Endothelial cell of umbilical vein (primary cell): ENCODE results near the gene SCN10A. TPM values are rescaled to one million over a fixed set of nuclear protein-coding genes. Genes with fewer than 3 reads are reported as not detected.

Experiments used
- BruUV-seq: library from RNA; stranded (reverse); fragments of 400-500 nt; replicated peaks from 2 replicates; lab custom pipeline; 2021; lab: Mats Ljungman, UMichigan
- CTCF ChIA-PET: fragments of 300-600, 350-600 bp; sonication (Branson Sonifier 250); formaldehyde crosslinking; loops from one replicate; lab custom pipeline; 2021; ENCODE audit warnings: antibody characterized with exemption, inconsistent platforms; lab: Charles Lee
- POLR2A ChIA-PET: fragments of 300-600, 350-600 bp; sonication (Branson Sonifier 250); formaldehyde crosslinking; loops from one replicate; lab custom pipeline; 2021; ENCODE audit warnings: antibody characterized with exemption, inconsistent platforms; lab: Charles Lee
- DNase-seq: peaks from one replicate; pipeline ENCODE4 v3.0.0-alpha.2; 2011; ENCODE audit warnings: low read depth, low spot score
- FAIRE-seq: peaks from 2 replicates; lab custom pipeline; 2011; peaks lifted over from hg19 to GRCh38; lab: Jason Lieb, UNC
- H2AFZ ChIP-seq: 2 replicates; pipeline ENCODE4 v1.6.0; 2012; ENCODE audit warnings: low read depth, low read length, control low read depth, inconsistent platforms
- H3K27ac ChIP-seq: 2 replicates; pipeline ENCODE4 v1.5.1; 2011; ENCODE audit warnings: low read depth, mild to moderate bottlenecking, control low read depth, low read length, moderate library complexity; ENCODE audit not compliant: insufficient read depth
- H3K27me3 ChIP-seq, 2 experiments: 2 replicates each; pipeline versions ENCODE4 v1.6.0 to v1.6.1; 2011; ENCODE audit warnings: low read length in 2 of 2, mixed read lengths in 1 of 2; ENCODE audit not compliant: control insufficient read depth in 2 of 2, insufficient read depth in 2 of 2
- H3K36me3 ChIP-seq, 2 experiments: 2 replicates in 1 of 2; 3 replicates in 1 of 2; pipeline ENCODE4 v1.5.1; 2011; ENCODE audit warnings: low read length in 2 of 2, mild to moderate bottlenecking in 1 of 2, moderate library complexity in 1 of 2; ENCODE audit not compliant: control insufficient read depth in 2 of 2, insufficient read depth in 2 of 2; ENCODE audit errors: extremely low read depth in 1 of 2
- H3K4me1 ChIP-seq: 3 replicates; pipeline ENCODE4 v1.5.1; 2011; ENCODE audit warnings: mild to moderate bottlenecking, low read length; ENCODE audit not compliant: control insufficient read depth, insufficient read depth; ENCODE audit errors: extremely low read depth
- H3K4me2 ChIP-seq: 2 replicates; pipeline ENCODE4 v1.6.1; 2011; ENCODE audit warnings: low read length, control low read depth, mixed read lengths; ENCODE audit not compliant: insufficient read depth
- H3K4me3 ChIP-seq, 3 experiments: fragments of 200-600 bp in 1 of 3; sonication (generic), shearing (Covaris generic) in 1 of 3; replicated peaks in 1 of 3; 2 replicates each; pipeline ENCODE4 v1.5.1; 2011 to 2016; ENCODE audit warnings: control low read depth in 3 of 3, low read length in 3 of 3, mild to moderate bottlenecking in 2 of 3, inconsistent platforms in 1 of 3, low read depth in 1 of 3, moderate library complexity in 1 of 3; ENCODE audit not compliant: insufficient read depth in 1 of 3
- H3K79me2 ChIP-seq: 2 replicates; pipeline ENCODE4 v1.6.0; 2012; ENCODE audit warnings: low read length, inconsistent platforms; ENCODE audit not compliant: control insufficient read depth, insufficient read depth
- H3K9ac ChIP-seq: replicated peaks from 2 replicates; pipeline ENCODE3; 2011; ENCODE audit warnings: low read length, control low read depth; ENCODE audit not compliant: insufficient read depth; ENCODE audit errors: extremely low read depth
- H3K9me1 ChIP-seq: replicated peaks from 3 replicates; pipeline ENCODE4 v1.6.0; 2011; ENCODE audit warnings: mild to moderate bottlenecking, low read length; ENCODE audit not compliant: control insufficient read depth, insufficient read depth; ENCODE audit errors: extremely low read depth
- H3K9me3 ChIP-seq: replicated peaks from 2 replicates; pipeline ENCODE4 v1.5.1; 2012; ENCODE audit warnings: low read length, inconsistent platforms; ENCODE audit not compliant: control insufficient read depth, insufficient read depth
- H4K20me1 ChIP-seq: replicated peaks from 2 replicates; pipeline ENCODE3; 2011; ENCODE audit warnings: mild to moderate bottlenecking, low read length; ENCODE audit not compliant: control insufficient read depth, insufficient read depth; ENCODE audit errors: extremely low read depth
- EZH2 ChIP-seq: IDR thresholded peaks from 2 replicates; pipeline ENCODE4 v1.6.1; 2012; ENCODE audit warnings: borderline replicate concordance, low read depth, mild to moderate bottlenecking, moderate library complexity, low read length, inconsistent platforms; ENCODE audit not compliant: severe bottlenecking
- FOS ChIP-seq: IDR thresholded peaks from 2 replicates; pipeline ENCODE4 v1.6.1; 2011; ENCODE audit warnings: mild to moderate bottlenecking, low read length, moderate library complexity, borderline replicate concordance; ENCODE audit not compliant: insufficient read depth
- GATA2 ChIP-seq: IDR thresholded peaks from 2 replicates; pipeline ENCODE4 v1.7.0; 2011; ENCODE audit warnings: low read depth, mild to moderate bottlenecking, moderate library complexity, mixed read lengths, low read length; ENCODE audit not compliant: insufficient read length, insufficient read depth
- JUN ChIP-seq: IDR thresholded peaks from 2 replicates; pipeline ENCODE4 v1.6.1; 2011; ENCODE audit warnings: borderline replicate concordance, low read depth; ENCODE audit not compliant: insufficient read length, insufficient read depth
- MYC ChIP-seq: IDR thresholded peaks from one replicate; pipeline ENCODE4 v1.6.1; 2011; ENCODE audit warnings: mild to moderate bottlenecking, low read depth, low read length
- POLR2A ChIP-seq: IDR thresholded peaks from 2 replicates; pipeline ENCODE4 v1.6.1; 2012; ENCODE audit warnings: low read depth, mild to moderate bottlenecking, control low read depth, low read length
- POLR2AphosphoS5 ChIP-seq: IDR thresholded peaks from 2 replicates; pipeline ENCODE4 v1.6.1; 2012; ENCODE audit warnings: low read depth, mild to moderate bottlenecking, control low read depth, low read length, moderate library complexity; ENCODE audit not compliant: insufficient read depth
- dilution Hi-C: fragments of 300-500 bp; cut with MboI; formaldehyde crosslinking; loops from one replicate; pipeline ENCODE4 v1.15.0; 2019; ENCODE audit warnings: low sequenced_read_pairs; ENCODE audit not compliant: extremely low pct_ligation_motif_present
- intact Hi-C: fragments of 100-400 bp; cut with micrococcal nuclease; formaldehyde crosslinking; loops from one replicate; pipeline ENCODE4 v1.10.0; 2022
- polyA plus RNA-seq, 4 experiments: library from polyadenylated mRNA; depleted of rRNA in 3 of 4; stranded (reverse) in 3 of 4; unstranded in 1 of 4; fragments of >200 nt; gene quantifications; 2 replicates each; pipeline versions ENCODE4 v1.2.1 to v1.2.3, GENCODE V29; 2011 to 2012; ENCODE audit warnings: missing spikeins in 1 of 4
- total RNA-seq: library from RNA; stranded (reverse); gene quantifications from 2 replicates; pipeline ENCODE4 v1.2.3, GENCODE V29; 2021
- TF ChIP-seq, protein P1 (sequence below): IDR thresholded peaks from 2 replicates; pipeline ENCODE4 v1.6.1; 2011; ENCODE audit not compliant: insufficient read depth, insufficient read length
- TF ChIP-seq, protein P2 (sequence below), 2 donors: IDR thresholded peaks; 1 replicate in 1 of 2; 2 replicates in 1 of 2; pipeline ENCODE4 v1.5.1; 2011; ENCODE audit warnings: low read length in 2 of 2, mild to moderate bottlenecking in 2 of 2, moderate library complexity in 2 of 2, control low read depth in 1 of 2, inconsistent platforms in 1 of 2, low read depth in 1 of 2; ENCODE audit not compliant: insufficient read depth in 1 of 2; ENCODE audit errors: extremely low read depth in 1 of 2

Gene SCN10A
- total and polyA plus RNA-seq, 2 donors (not counting 3 experiments of a cell fraction or from before 2014, with no cell fraction given) = 0.07 TPM; not detected in 1

DNA sequence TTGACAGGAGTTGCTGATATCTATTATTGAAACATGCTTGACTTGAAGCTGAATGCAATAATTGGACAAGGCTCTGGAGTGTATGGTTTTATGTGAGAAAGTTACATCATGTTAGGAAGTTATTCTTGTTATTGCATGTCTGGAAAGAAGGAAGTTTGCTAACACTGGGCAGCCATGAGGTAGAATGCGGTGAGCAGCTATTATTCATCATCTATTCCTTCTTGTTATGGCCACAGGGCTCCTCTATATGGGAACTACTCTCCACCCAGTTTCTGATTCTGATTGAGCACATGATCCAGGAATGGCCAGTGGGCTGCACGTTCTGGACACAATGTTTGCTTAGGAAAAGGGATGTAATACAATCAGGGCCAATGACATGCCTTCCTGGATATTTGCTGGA, 128.7 kb downstream of the SCN10A start:
- CTCF ChIA-PET = interaction anchor here (1.0 kb wide), 1 partner anchor 157 kb away, joined by 3 read pairs; no protein-coding TSS in a partner anchor
- dilution Hi-C loops = no loop called here

More for the DNA sequence above, 128.7 kb downstream of the SCN10A start:
- DNase-seq = no peak
- no peaks in the 10 kb centered on the region for H3K4me1 ChIP-seq
- TF ChIP-seq POLR2A (no peak), MYC (no peak), GATA2 (no peak), FOS (no peak), JUN (no peak), EZH2 (no peak), POLR2AphosphoS5 (no peak)
- TF ChIP-seq, protein P1, sequence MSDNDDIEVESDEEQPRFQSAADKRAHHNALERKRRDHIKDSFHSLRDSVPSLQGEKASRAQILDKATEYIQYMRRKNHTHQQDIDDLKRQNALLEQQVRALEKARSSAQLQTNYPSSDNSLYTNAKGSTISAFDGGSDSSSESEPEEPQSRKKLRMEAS = no peak
- TF ChIP-seq, protein P2, sequence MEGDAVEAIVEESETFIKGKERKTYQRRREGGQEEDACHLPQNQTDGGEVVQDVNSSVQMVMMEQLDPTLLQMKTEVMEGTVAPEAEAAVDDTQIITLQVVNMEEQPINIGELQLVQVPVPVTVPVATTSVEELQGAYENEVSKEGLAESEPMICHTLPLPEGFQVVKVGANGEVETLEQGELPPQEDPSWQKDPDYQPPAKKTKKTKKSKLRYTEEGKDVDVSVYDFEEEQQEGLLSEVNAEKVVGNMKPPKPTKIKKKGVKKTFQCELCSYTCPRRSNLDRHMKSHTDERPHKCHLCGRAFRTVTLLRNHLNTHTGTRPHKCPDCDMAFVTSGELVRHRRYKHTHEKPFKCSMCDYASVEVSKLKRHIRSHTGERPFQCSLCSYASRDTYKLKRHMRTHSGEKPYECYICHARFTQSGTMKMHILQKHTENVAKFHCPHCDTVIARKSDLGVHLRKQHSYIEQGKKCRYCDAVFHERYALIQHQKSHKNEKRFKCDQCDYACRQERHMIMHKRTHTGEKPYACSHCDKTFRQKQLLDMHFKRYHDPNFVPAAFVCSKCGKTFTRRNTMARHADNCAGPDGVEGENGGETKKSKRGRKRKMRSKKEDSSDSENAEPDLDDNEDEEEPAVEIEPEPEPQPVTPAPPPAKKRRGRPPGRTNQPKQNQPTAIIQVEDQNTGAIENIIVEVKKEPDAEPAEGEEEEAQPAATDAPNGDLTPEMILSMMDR (IDR thresholded peaks at IDR 0.05; ENCODE audit: extremely low read depth in 1 of 2, insufficient read depth in 1 of 2, low read depth in 1 of 2, low read length in 2 of 2) = no peak
- H3K9me3 ChIP-seq = no peaks in the 10 kb centered on the region
- no TSS peak for BruUV-seq
- POLR2A ChIA-PET = no interaction called here
- no peak for FAIRE-seq
- no peaks in the 10 kb centered on the region for H4K20me1 ChIP-seq
- no peaks in the 10 kb centered on the region for H3K79me2 ChIP-seq
- intact Hi-C loops = no loop called here
- no peak overlapping the region for H3K4me3 ChIP-seq
- H3K9me1 ChIP-seq = no peaks in the 10 kb centered on the region
- no peaks in the 10 kb centered on the region for H3K36me3 ChIP-seq
- no peak overlapping the region for H2AFZ ChIP-seq
- H3K4me2 ChIP-seq = no peak overlapping the region
- no peaks in the 10 kb centered on the region for H3K27me3 ChIP-seq
- no peak overlapping the region for H3K9ac ChIP-seq
- no peak overlapping the region for H3K27ac ChIP-seq
